ENCODE results near the gene AHNAK2. TPM values are rescaled to one million over a fixed set of nuclear protein-coding genes. Genes with fewer than 3 reads are reported as not detected.

AHNAK2 gene
- total and polyA plus RNA-seq, 9 of the 15 experiments (the other 6 are each of a cell fraction or from before 2014, with no cell fraction given): 0.04 to 0.09 (median 0.04) TPM; not detected in 6

GRCh38 chr14:105020815-105021655 lies 42.9 kb upstream of the AHNAK2 start, which contains the start of gene CDCA4 (continued):
- 0 out of 2 replicates have a peak, but pooled peaks have one; percentile 40 for TF ChIP-seq ZNF431 (CRISPR knock-in tag; IDR thresholded peaks at IDR 0.05)
- TF ChIP-seq THAP12 (CRISPR knock-in tag; IDR thresholded peaks at IDR 0.05): peak; percentile 88
- peak; percentile 19 for TF ChIP-seq PCBP1 (IDR thresholded peaks at IDR 0.05; ENCODE audit: low read depth, low read length, poor library complexity, severe bottlenecking)
- TF ChIP-seq MXI1 (IDR thresholded peaks at IDR 0.05; ENCODE audit: low read depth, low read length): peak; percentile 66; the same call in 1 of the 2 replicates
- peak; percentile 90 for TF ChIP-seq RBM25 (IDR thresholded peaks at IDR 0.05; ENCODE audit: low read depth, low read length, severe bottlenecking)
- TF ChIP-seq POLR2AphosphoS5 (IDR thresholded peaks at IDR 0.05; ENCODE audit: control insufficient read depth, insufficient read depth, low read depth, low read length): peak; percentile 66
- TF ChIP-seq MYBL2 (IDR thresholded peaks at IDR 0.05; ENCODE audit: low read depth): peak; percentile 90
- TF ChIP-seq MYBL2 (CRISPR knock-in tag; IDR thresholded peaks at IDR 0.05; ENCODE audit: borderline replicate concordance): peak; percentile 84; the same call in 1 of the 2 replicates
- no peak for TF ChIP-seq FOXK2 (conservative IDR thresholded peaks at IDR 0.05 in 1 of 2, IDR thresholded peaks at IDR 0.05 in 1 of 2; ENCODE audit: low read depth in 2 of 2)
- peak; percentile 30 for TF ChIP-seq U2AF1 (optimal IDR thresholded peaks at IDR 0.05; ENCODE audit: low read depth, low read length)
- TF ChIP-seq, protein P1, sequence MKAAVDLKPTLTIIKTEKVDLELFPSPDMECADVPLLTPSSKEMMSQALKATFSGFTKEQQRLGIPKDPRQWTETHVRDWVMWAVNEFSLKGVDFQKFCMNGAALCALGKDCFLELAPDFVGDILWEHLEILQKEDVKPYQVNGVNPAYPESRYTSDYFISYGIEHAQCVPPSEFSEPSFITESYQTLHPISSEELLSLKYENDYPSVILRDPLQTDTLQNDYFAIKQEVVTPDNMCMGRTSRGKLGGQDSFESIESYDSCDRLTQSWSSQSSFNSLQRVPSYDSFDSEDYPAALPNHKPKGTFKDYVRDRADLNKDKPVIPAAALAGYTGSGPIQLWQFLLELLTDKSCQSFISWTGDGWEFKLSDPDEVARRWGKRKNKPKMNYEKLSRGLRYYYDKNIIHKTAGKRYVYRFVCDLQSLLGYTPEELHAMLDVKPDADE (conservative IDR thresholded peaks at IDR 0.05; ENCODE audit: control insufficient read depth, low read depth, low read length): peak; percentile 65; the same call in 1 of the 2 replicates
- peak; percentile 38; the same call in 1 of the 2 replicates for TF ChIP-seq CREB1 (IDR thresholded peaks at IDR 0.05)
- peak; percentile 31; the same call in 1 of the 2 replicates for TF ChIP-seq CREB1 (CRISPR knock-in tag; IDR thresholded peaks at IDR 0.05)
- peak; percentile 94 for TF ChIP-seq SAP30 (IDR thresholded peaks at IDR 0.05; ENCODE audit: borderline replicate concordance, insufficient read depth, low read depth, low read length, poor library complexity, severe bottlenecking)
- no peak for TF ChIP-seq ZNF280B (CRISPR knock-in tag; IDR thresholded peaks at IDR 0.05)
- no peak for TF ChIP-seq DDX20 (tag; IDR thresholded peaks at IDR 0.05; ENCODE audit: low read depth)
- TF ChIP-seq RBM34 (IDR thresholded peaks at IDR 0.05; ENCODE audit: borderline replicate concordance, insufficient read depth, low read length): 0 out of 2 replicates have a peak, but pooled peaks have one; percentile 42
- TF ChIP-seq HDAC1 (IDR thresholded peaks at IDR 0.05): peak in 1 of 2 experiments; percentile 89; a peak in 2 of 4 replicates
- TF ChIP-seq IRF2 (CRISPR knock-in tag; IDR thresholded peaks at IDR 0.05): no peak
- TF ChIP-seq HDAC8 (tag; IDR thresholded peaks at IDR 0.05): no peak

Data from K562 (cell line).